HepG2 (cell line): ENCODE measurements around the gene ZNF541. TPM values are rescaled to one million over a fixed set of nuclear protein-coding genes. Genes with fewer than 3 reads are reported as not detected.

Experiments
- ATAC-seq: fragments of 200-7000 bp; cut with Tn5 transposase; 3 replicates; pipeline ENCODE4 v1.9.1; 2020; ENCODE audit warnings: mild to moderate bottlenecking, moderate library complexity
- BruUV-seq: library from RNA; stranded (reverse); fragments of 400-500 nt; replicated peaks from 2 replicates; lab custom pipeline; 2021; lab: Mats Ljungman, UMichigan
- CTCF ChIA-PET: fragments of 300-600 bp; formaldehyde crosslinking; extraction: SDS; loops from one replicate; lab custom pipeline; 2021; ENCODE audit warnings: low total read pairs, inconsistent platforms, low intra/inter-chr PET ratio; lab: Yijun Ruan, JAX
- POLR2A ChIA-PET: fragments of 350-600 bp; sonication (Branson Sonifier 250); formaldehyde crosslinking; loops from one replicate; lab custom pipeline; 2020; ENCODE audit warnings: antibody characterized with exemption, inconsistent platforms; lab: Yijun Ruan, JAX
- DNase-seq: peaks from one replicate; pipeline ENCODE4 v3.0.0-alpha.2; 2015; ENCODE audit warnings: low spot score
- FAIRE-seq: peaks from 3 replicates; lab custom pipeline; 2011; peaks lifted over from hg19 to GRCh38; lab: Jason Lieb, UNC
- H2AFZ ChIP-seq: one replicate; pipeline ENCODE4 v1.6.1; 2011; ENCODE audit warnings: low read length, inconsistent platforms
- H3K27ac ChIP-seq: fragments of 300-600 bp; 3 replicates; pipeline ENCODE4 v1.8.0; 2011; ENCODE audit warnings: mixed run types, mild to moderate bottlenecking, mixed read lengths, low read length, inconsistent platforms; ENCODE audit not compliant: insufficient read depth; ENCODE audit errors: extremely low read length
- H3K27me3 ChIP-seq, 2 experiments: fragments of 200-600 bp in 1 of 2; 2 replicates in 1 of 2; 3 replicates in 1 of 2; pipeline versions ENCODE4 v1.6.0 to v1.8.0; 2011; ENCODE audit warnings: low read length in 2 of 2, mild to moderate bottlenecking in 2 of 2, moderate library complexity in 2 of 2, inconsistent platforms in 1 of 2; ENCODE audit not compliant: insufficient read depth in 2 of 2, control insufficient read depth in 1 of 2
- H3K36me3 ChIP-seq, 2 experiments: fragments of 200-600 bp in 1 of 2; replicated peaks in 1 of 2; 2 replicates in 1 of 2; 3 replicates in 1 of 2; pipeline versions ENCODE4 v1.5.1 to v1.8.0; 2011; ENCODE audit warnings: low read length in 2 of 2, inconsistent platforms in 1 of 2; ENCODE audit not compliant: insufficient read depth in 2 of 2, control insufficient read depth in 1 of 2
- H3K4me1 ChIP-seq: 2 replicates; pipeline ENCODE4 v1.5.1; 2012; ENCODE audit warnings: low read length, inconsistent platforms; ENCODE audit not compliant: insufficient read depth
- H3K4me2 ChIP-seq: 2 replicates; pipeline ENCODE4 v1.6.0; 2011; ENCODE audit warnings: low read depth, low read length, inconsistent platforms
- H3K4me3 ChIP-seq, 3 experiments: fragments of 200-600 bp in 1 of 3; sonication (generic), shearing (Covaris generic) in 1 of 3; replicated peaks in 1 of 3; 2 replicates each; pipeline ENCODE4 v1.5.1; 2011 to 2016; ENCODE audit warnings: low read length in 3 of 3, inconsistent platforms in 2 of 3, low read depth in 2 of 3, mild to moderate bottlenecking in 2 of 3, control low read depth in 1 of 3, mixed read lengths in 1 of 3; ENCODE audit not compliant: insufficient read depth in 1 of 3
- H3K79me2 ChIP-seq: one replicate; pipeline ENCODE4 v1.6.1; 2011; ENCODE audit warnings: low read length, inconsistent platforms; ENCODE audit not compliant: insufficient read depth
- H3K9ac ChIP-seq: 2 replicates; pipeline ENCODE4 v1.6.0; 2011; ENCODE audit warnings: mild to moderate bottlenecking, low read depth, low read length, inconsistent platforms; ENCODE audit not compliant: insufficient read depth
- H3K9me3 ChIP-seq: 2 replicates; pipeline ENCODE4 v1.5.1; 2012; ENCODE audit warnings: mild to moderate bottlenecking, low read length
- H4K20me1 ChIP-seq: 2 replicates; pipeline ENCODE4 v1.6.0; 2011; ENCODE audit warnings: inconsistent platforms, mild to moderate bottlenecking, low read length, moderate library complexity; ENCODE audit not compliant: insufficient read depth
- ARID2 ChIP-seq: sonication (generic); formaldehyde crosslinking; IDR thresholded peaks from 2 replicates; pipeline ENCODE4 v1.8.1; 2022; ENCODE audit warnings: mild to moderate bottlenecking, missing genetic modification reagents, borderline replicate concordance
- ATAD3A ChIP-seq: sonication (generic); formaldehyde crosslinking; IDR thresholded peaks from 2 replicates; pipeline ENCODE4 v1.4.0; 2020; ENCODE audit warnings: missing genetic modification reagents
- FIP1L1 ChIP-seq: fragments of 200-400 bp; formaldehyde crosslinking; IDR thresholded peaks from 2 replicates; pipeline ENCODE4 v1.6.1; 2018; ENCODE audit warnings: low read depth, mild to moderate bottlenecking, low read length, moderate library complexity, borderline replicate concordance; ENCODE audit not compliant: insufficient read depth
- HOXA5 ChIP-seq: sonication (generic); formaldehyde crosslinking; IDR thresholded peaks from 2 replicates; pipeline ENCODE4 v1.4.0; 2020; ENCODE audit warnings: missing genetic modification reagents
- HOXA7 ChIP-seq: sonication (generic); formaldehyde crosslinking; IDR thresholded peaks from 2 replicates; pipeline ENCODE4 v1.8.1; 2022; ENCODE audit warnings: mild to moderate bottlenecking, missing genetic modification reagents, moderate library complexity
- MAZ ChIP-seq, 2 experiments: sonication (generic) in 1 of 2; formaldehyde crosslinking in 1 of 2; IDR thresholded peaks; 2 replicates each; pipeline versions ENCODE4 v1.5.0 to v1.6.1; 2012 to 2020; ENCODE audit warnings: low read depth in 2 of 2, mild to moderate bottlenecking in 2 of 2, borderline replicate concordance in 1 of 2, improper control_type of control experiment in 1 of 2, low read length in 1 of 2, missing genetic modification reagents in 1 of 2, moderate library complexity in 1 of 2
- MED8 ChIP-seq: sonication (generic); formaldehyde crosslinking; IDR thresholded peaks from 2 replicates; pipeline ENCODE4 v1.8.1; 2023; ENCODE audit warnings: mild to moderate bottlenecking, missing genetic modification reagents; ENCODE audit not compliant: insufficient replicate concordance
- POLR2A ChIP-seq, 2 experiments: IDR thresholded peaks; 2 replicates each; pipeline ENCODE4 v1.6.1; 2011; ENCODE audit warnings: low read depth in 2 of 2, low read length in 2 of 2, mild to moderate bottlenecking in 1 of 2, moderate library complexity in 1 of 2; ENCODE audit not compliant: insufficient read depth in 1 of 2
- PRDM4 ChIP-seq: sonication (generic); formaldehyde crosslinking; IDR thresholded peaks from 2 replicates; pipeline ENCODE4 v1.9.0; 2021; ENCODE audit warnings: missing genetic modification reagents, borderline replicate concordance
- RERE ChIP-seq: IDR thresholded peaks from 2 replicates; pipeline ENCODE4 v1.6.1; 2016; ENCODE audit warnings: low read depth, missing genetic modification reagents, missing compliant biosample characterization
- ZBTB21 ChIP-seq: sonication (generic); formaldehyde crosslinking; IDR thresholded peaks from 2 replicates; pipeline ENCODE4 v1.4.0; 2020; ENCODE audit warnings: missing genetic modification reagents
- ZNF282 ChIP-seq: fragments of 450-650 bp; IDR thresholded peaks from 2 replicates; pipeline ENCODE4 v1.6.1; 2018; ENCODE audit not compliant: partially characterized antibody
- WGBS: methylation state at CpG from one replicate; pipeline ENCODE4 v1.1.6; 2017; ENCODE audit warnings: low lambda C conversion rate; 5-methylcytosine and 5-hydroxymethylcytosine counted together
- in situ Hi-C: cut with HindIII; loops from 2 replicates; pipeline ENCODE4 v1.10.0; 2017; ENCODE audit warnings: low pct_unique_long_range_greater_than_20kb; ENCODE audit not compliant: extremely low pct_ligation_motif_present
- intact Hi-C: fragments of 100-400 bp; cut with micrococcal nuclease; formaldehyde crosslinking; loops from one replicate; pipeline ENCODE4 v1.10.0; 2022; ENCODE audit not compliant: unreplicated experiment
- polyA plus RNA-seq, 8 experiments: library from polyadenylated mRNA; depleted of rRNA in 3 of 8; stranded (reverse) in 7 of 8; unstranded in 1 of 8; fragments of >200 nt; fragmentation: Illumina TruSeq in 4 of 8; extraction: Trizol in 4 of 8; gene quantifications; 2 replicates each; pipeline versions ENCODE4 v1.2.1 to v1.2.3, GENCODE V29; 2011 to 2016; ENCODE audit warnings: low read depth in 4 of 8, missing spikeins in 1 of 8, mixed read lengths in 1 of 8; ENCODE audit not compliant: insufficient read depth in 1 of 8
- total RNA-seq, 5 experiments: library from RNA; depleted of rRNA; stranded (reverse); fragments of >200 nt; fragmentation: Illumina TruSeq; extraction: Trizol; gene quantifications; 2 replicates each; pipeline ENCODE4 v1.2.3, GENCODE V29; 2016; ENCODE audit warnings: low read depth in 1 of 5

Gene ZNF541
- total and polyA plus RNA-seq, 2 of the 13 experiments (the other 11 are each of a cell fraction or from before 2014, with no cell fraction given), result 0.03 to 0.04 TPM

- no TSS peak for BruUV-seq
- peaks cover 9% of the 10 kb centered on the region; the same call in 1 of the 2 replicates for H4K20me1 ChIP-seq
- DNase-seq (peak; percentile 41), FAIRE-seq (no peak), ATAC-seq (peak; percentile 46)
- H3K4me1 ChIP-seq, result peaks cover 22% of the 10 kb centered on the region
- H3K4me3 ChIP-seq, result peak overlapping the region; percentile 75 to 91 (median 84)
- no peaks in the 10 kb centered on the region for H3K9me3 ChIP-seq
- peak overlapping the region; percentile 75 for H3K9ac ChIP-seq
- in situ Hi-C loops, result loop anchor here (10.0 kb wide), 1 partner anchor 85 kb away; no protein-coding TSS in a partner anchor
- H3K79me2 ChIP-seq, result peaks cover 43% of the 10 kb centered on the region
- CTCF ChIA-PET, result no interaction called here
- WGBS, result 2% methylated on average over 8 of the region's 50 CpGs
- H3K27me3 ChIP-seq, result no peaks in the 10 kb centered on the region; a peak in 2 of 5 replicates
- H3K36me3 ChIP-seq, result no peaks in the 10 kb centered on the region; a peak in 1 of 5 replicates
- H3K27ac ChIP-seq, result peak overlapping the region; percentile 75
- H3K4me2 ChIP-seq, result peak overlapping the region; percentile 68
- POLR2A ChIA-PET, result interaction anchor here (0.5 to 2.1 kb wide), 5 partner anchors 9 to 320 kb away, joined by 3 to 25 read pairs (median 8); no protein-coding TSS in a partner anchor
- intact Hi-C loops, result loop anchor here (5.0 kb wide), 1 partner anchor 93 kb away; the partner anchor contains the start of gene NAPA
- no peak overlapping the region for H2AFZ ChIP-seq
- no peak for TF ChIP-seq ZBTB21
- no peak for TF ChIP-seq HOXA7 (CRISPR knock-in tag)
- TF ChIP-seq POLR2A (IDR thresholded peaks at IDR 0.05; ENCODE audit: insufficient read depth in 1 of 2, low read depth in 2 of 2, low read length in 2 of 2), result 0 out of 4 replicates have a peak, but pooled peaks of 1 of the 2 experiments have one; percentile 19
- 0 out of 2 replicates have a peak, but pooled peaks have one; percentile 47 for TF ChIP-seq MAZ (IDR thresholded peaks at IDR 0.05; ENCODE audit: borderline replicate concordance, low read depth, low read length)
- TF ChIP-seq MAZ (CRISPR knock-in tag; IDR thresholded peaks at IDR 0.05; ENCODE audit: low read depth), result no peak
- no peak for TF ChIP-seq RERE
- no peak for TF ChIP-seq ARID2
- TF ChIP-seq ATAD3A, result no peak
- no peak for TF ChIP-seq ZNF282
- no peak for TF ChIP-seq PRDM4
- TF ChIP-seq FIP1L1, result no peak
- no peak for TF ChIP-seq MED8 (CRISPR knock-in tag)
- peak; percentile 42; the same call in 1 of the 2 replicates for TF ChIP-seq HOXA5 (CRISPR knock-in tag)
Observed at GRCh38 chr19:47609906-47610894, 37.3 kb upstream of the ZNF541 start.
